Dermis microvascular lymphatic vessel endothelial cell (primary cell): ENCODE data around the gene ZNF57. TPM values are rescaled to one million over a fixed set of nuclear protein-coding genes. Genes with fewer than 3 reads are reported as not detected.
"Not testable (repeated sequence)": the region's sequence is repeated elsewhere in the genome, so short reads cannot be mapped to it uniquely, and the experiment has no call there.

ENCODE experiments used
- DNase-seq, 2 donors: peaks; one replicate each; pipeline versions ENCODE4 v3.0.0 to v3.0.0-alpha.2; 2010; ENCODE audit warnings: low read depth in 2 of 2
- total RNA-seq: library from RNA; depleted of rRNA; stranded (reverse); fragments of >200 nt; gene quantifications from 2 replicates; pipeline ENCODE4 v1.2.1, GENCODE V29; 2014

The ZNF57 gene
- total RNA-seq, 1 donor from 2014 or later: 3.2 TPM

DNA sequence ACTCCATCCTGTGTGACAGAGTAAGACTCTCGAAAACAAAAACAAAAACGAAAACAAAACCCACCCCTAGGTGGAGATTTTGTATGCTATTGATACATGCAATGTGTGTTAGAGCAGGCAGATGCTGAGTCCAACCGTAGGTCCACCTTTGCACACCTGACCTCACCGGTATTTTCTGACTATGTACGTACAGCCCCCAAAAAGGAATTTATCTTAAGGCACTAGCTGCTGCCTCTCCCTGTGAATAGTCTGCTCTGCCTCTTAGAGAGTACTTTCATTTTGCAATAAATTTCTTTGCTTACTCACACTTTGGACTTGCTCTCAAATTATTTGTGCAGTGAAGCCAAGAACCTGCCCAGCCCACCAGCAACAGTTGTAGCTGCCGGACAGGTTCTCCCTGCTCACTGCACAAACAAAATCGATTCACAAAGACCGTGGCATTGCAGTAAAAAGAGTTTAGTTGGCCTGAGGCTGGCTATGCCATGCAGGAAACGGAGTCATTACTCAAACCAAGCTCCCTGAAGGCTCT, 52.3 kb downstream of the ZNF57 start:
- DNase-seq: no peak

DNA sequence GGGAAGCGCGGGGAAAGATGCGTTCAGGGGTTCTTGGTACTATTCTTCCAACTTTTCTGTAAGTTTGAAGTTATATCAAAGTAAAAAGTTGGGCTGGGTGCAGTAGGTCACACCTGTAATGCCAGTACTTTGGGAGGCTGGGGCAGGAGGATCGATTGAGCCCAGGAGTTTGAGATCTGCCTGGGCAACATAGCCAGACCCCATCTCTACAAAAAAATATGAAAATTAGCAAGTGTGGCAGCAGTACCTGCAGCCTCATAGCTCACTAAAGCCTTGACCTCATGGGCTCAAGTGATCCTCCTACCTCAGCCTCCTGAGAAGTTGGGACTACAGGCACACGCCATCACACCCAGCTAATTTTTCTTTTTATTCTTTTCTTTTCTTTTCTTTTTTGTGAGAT, 56.4 kb downstream of the ZNF57 start:
- DNase-seq: no peak

DNA sequence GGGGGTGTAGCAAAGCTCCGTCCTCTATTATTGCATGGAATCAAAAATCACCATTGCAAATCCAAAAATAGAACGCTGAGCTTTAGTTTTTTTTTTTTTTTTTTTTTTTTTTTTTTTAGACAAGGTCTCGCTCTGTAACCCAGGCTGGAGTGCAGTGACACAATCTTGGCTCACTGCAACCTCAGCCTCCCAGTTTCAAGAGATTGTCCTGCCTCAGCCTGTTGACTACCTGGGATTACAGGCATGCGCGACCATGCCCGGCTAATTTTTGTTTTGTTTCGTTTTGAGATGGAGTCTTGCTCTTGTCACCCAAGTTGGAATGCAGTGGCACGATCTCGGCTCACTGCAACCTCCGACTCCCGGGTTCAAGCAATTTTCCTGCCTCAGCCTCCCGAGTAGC, 59.4 kb downstream of the ZNF57 start:
- DNase-seq: no peak

GRCh38 chr19:2962018-2962670, 61.4 kb downstream of the ZNF57 start:
- peak; percentile 78 to 83 for DNase-seq

- DNase-seq: no peak
Observed at GRCh38 chr19:2963122-2963521, 62.4 kb downstream of the ZNF57 start.

GRCh38 chr19:2963631-2964030, 62.9 kb downstream of the ZNF57 start:
- not testable (repeated sequence) for DNase-seq

GRCh38 chr19:2964874-2965273, 64.1 kb downstream of the ZNF57 start:
- DNase-seq: no peak

GRCh38 chr19:2967972-2968371, 67.2 kb downstream of the ZNF57 start:
- no peak for DNase-seq

Other genes starting within 250 kb of the ZNF57 start
- 0.64 and 1.1 TPM in 2 replicates for gene GNG7, start 198.2 kb upstream of the ZNF57 start, total RNA-seq
- 0.13 TPM in 2 replicates for gene DIRAS1, start 179.6 kb upstream of the ZNF57 start, total RNA-seq
- 14.2 and 21.7 TPM in 2 replicates for gene SLC39A3, start 160.9 kb upstream of the ZNF57 start, total RNA-seq
- 31.6 and 42.2 TPM in 2 replicates for gene SGTA, start 117.7 kb upstream of the ZNF57 start, total RNA-seq
- 60.2 and 64.6 TPM in 2 replicates for gene THOP1, start 115.4 kb upstream of the ZNF57 start, total RNA-seq
- 2.1 and 3.9 TPM in 2 replicates for gene ZNF554, start 81.1 kb upstream of the ZNF57 start, total RNA-seq
- gene ZNF555, start 59.5 kb upstream of the ZNF57 start, total RNA-seq: 3.1 and 4.4 TPM in 2 replicates
- not detected in 2 replicates for gene ZNF556, start 33.6 kb upstream of the ZNF57 start, total RNA-seq
- gene ZNF77, start 44.0 kb downstream of the ZNF57 start, total RNA-seq: 3.7 and 4.4 TPM in 2 replicates
- gene TLE6, start 76.6 kb downstream of the ZNF57 start, total RNA-seq: 0.90 and 2.8 TPM in 2 replicates
- gene TLE2, start 128.4 kb downstream of the ZNF57 start, total RNA-seq: 2.7 and 24.9 TPM in 2 replicates
- gene TLE5, start 161.6 kb downstream of the ZNF57 start, total RNA-seq: 88.1 and 130 TPM in 2 replicates
- gene GNA11, start 193.4 kb downstream of the ZNF57 start, total RNA-seq: 50.3 and 71.7 TPM in 2 replicates
- 0.13 and 0.63 TPM in 2 replicates for gene GNA15, start 235.1 kb downstream of the ZNF57 start, total RNA-seq